Stimulated activated CD4-positive, alpha-beta T cell treated with anti-CD3 and anti-CD28 coated beads, Interleukin-2, amount 100 ng/mL, for 24 hours (primary cell): Measurements from ENCODE around the gene IQCM.
"Not testable (repeated sequence)": the region's sequence is repeated elsewhere in the genome, so short reads cannot be mapped to it uniquely, and the experiment has no call there.

Experiments
- DNase-seq, 2 donors: peaks; one replicate each; pipeline ENCODE4 v3.0.0-alpha.2; 2020

IQCM gene

DNA sequence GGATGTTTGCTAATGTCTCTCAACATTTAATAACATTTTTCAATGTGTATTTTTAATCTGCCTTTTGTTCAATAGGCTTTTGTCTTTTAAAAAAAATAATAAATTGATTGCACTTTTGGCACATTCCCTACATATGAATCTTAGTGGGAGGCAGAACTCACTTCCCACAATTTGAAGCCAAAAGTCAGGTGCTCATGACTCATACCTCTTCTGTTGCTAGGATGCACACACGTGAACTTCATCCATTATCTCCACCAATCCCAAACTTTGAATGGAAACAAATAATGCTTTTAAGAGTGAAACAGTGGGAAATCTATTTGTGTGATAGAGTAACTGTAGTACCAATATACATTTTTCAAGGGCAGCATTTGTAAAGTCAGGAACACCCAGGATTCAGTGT, 260.5 kb downstream of the IQCM start:
- no peak for DNase-seq

- DNase-seq = no peak
Observed at GRCh38 chr4:149553959-149554520, 261.6 kb downstream of the IQCM start.

GRCh38 chr4:149552601-149553000, 263.0 kb downstream of the IQCM start:
- DNase-seq = no peak

DNA sequence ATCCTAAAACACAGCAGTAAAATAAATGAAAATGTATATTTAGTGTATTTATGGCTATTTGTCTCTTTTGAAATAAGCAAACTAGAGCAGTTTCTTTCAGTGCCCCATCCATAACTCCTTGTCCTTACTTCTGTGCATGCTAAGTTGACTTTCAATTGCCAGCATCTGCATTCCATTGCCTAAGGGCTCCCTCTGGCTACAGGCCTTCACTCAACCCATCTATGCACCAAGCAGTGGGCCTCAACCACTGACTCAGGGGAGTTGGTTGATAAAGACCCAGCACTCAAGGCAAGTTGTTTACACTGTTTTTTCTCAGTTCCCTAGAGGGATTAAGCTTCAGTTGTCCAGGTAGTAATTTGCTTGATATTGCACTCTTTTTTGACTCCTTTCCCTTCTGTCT, 265.7 kb downstream of the IQCM start:
- DNase-seq = no peak

GRCh38 chr4:149534779-149535178, 280.9 kb downstream of the IQCM start:
- no peak for DNase-seq

DNA sequence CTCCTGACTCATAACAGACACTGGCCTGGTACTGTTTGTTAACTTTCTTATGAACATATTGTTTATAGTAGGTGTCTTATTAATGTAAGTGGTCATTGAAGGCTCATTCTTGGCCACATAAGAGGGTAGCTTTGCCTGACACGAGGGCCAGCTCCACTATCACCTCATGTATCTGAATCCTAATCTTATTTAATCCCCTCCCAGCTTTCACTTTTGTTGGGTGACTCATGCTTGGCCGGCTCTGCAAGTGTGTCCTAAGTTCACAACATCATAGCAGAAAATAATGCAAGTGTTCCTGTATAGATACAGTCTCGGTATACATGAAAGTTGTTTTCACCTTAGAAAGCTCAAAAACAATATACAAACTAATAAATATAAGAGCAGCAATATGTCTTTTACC, 283.8 kb downstream of the IQCM start:
- DNase-seq = no peak

- DNase-seq = no peak
Observed at GRCh38 chr4:149523039-149523438, 292.6 kb downstream of the IQCM start.

DNA sequence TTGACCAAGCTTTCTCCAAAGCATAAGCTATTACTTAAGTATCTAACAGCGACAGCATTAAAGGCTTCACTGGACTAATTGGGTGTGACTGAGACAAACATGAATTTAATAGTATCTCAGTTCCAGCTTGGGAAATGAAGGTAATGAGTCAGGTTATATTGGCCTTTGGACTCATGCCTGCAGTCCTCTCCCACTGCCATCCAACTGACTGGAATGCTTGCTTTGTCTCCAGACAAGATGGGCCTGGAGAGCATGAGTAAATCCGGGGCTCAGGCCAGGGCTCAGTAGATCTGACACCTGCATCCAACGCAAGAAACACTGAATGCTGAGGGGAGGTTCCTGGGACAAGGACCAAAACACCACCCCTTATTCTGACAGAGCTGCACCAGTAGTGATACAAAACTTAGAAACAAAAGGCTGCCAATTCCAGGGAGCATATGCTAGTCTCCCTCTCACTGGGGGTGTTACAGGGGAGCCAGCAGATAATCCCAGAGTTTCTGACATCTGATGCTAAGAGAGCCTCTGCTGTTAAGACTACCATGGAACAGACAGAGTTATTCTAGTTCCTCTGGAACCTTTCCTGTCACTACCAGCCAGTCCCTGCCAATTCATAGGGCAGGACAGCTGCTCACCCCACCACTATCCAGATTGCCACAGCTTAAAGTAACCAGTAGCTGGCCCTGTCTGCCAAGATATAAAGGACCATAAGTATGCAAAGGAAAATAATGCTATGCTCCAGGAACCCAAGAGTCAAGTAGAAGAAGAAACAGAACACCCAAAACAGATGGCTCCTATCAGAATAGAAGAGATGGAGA, 293.8 kb downstream of the IQCM start:
- no peak for DNase-seq

GRCh38 chr4:149518471-149518870, 297.2 kb downstream of the IQCM start:
- no peak for DNase-seq

DNA sequence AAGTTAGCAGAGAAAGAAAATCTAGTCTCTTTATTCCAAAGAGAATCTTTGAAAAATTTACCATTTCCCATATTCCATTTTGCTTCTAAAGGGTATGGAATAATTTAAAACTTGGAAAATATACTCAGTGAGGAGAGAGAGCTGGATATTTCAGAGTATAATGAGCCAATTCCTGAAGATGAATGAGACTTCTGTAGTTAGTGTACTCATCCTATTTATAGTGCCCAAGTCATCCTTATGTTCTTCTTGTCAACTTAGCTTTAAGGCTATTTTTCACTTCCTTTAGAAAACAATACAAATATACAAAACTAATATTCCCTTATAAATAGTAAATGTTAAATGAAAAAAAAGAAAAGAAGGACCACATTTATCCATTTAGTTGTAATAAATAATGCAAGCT, 302.6 kb downstream of the IQCM start:
- no peak for DNase-seq

DNA sequence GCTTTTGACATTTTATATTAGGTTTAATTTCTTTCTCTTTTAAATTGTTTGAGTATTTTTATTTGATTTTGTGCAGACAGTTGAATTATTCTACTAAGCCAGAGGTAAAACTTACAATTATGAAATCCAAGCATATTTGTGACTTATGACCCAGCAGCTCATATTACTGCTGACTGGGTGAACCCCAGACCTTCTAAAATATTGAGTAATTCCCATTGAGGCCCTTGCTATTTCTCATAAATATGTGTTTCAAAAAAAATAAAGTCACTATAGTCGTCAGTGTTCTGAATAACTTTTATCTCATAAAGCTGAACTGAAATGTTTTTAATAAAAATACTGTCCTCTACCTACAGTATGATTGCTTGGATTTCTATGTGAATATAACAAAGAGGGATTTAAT, 303.1 kb downstream of the IQCM start:
- no peak for DNase-seq

- DNase-seq = no peak
Observed at GRCh38 chr4:149511558-149512298, 303.9 kb downstream of the IQCM start.

DNA sequence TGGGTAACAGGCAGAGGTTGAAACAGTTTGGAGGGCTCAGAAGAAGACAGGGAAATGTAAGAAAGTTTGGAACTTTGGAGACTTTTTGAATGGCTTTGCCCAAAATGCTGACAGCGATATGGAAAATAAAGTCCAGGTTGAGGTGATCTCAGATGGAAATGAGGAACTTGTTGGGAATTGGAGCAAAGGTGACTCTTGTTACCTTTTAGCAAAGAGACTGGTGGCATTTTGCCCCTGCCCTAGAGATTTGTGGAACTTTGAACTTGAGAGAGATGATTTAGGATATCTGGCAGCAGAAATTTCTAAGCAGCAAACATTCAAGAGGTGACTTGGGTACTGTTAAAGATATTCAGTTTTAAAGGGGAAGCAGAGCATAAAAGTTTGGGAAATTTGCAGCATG, 308.3 kb downstream of the IQCM start:
- not testable (repeated sequence) for DNase-seq

DNA sequence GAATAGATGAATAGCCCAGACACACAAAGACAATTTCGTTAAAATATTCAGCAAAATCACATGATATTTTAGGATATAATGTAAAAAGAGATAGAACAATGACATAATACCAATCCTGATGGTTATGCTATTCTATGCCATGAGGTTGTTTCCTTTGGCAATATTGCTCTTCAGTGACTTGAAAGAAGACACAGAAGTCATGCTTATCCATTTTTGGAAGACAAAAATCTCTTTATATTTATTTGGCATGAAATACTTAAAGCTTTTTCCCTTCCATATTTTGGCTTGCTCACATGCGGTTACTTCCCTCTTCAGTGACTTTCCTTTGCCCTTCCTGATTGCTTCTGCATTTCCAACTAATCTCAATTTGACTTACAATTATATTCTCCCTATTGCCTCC, 314.8 kb downstream of the IQCM start:
- no peak for DNase-seq

- no peak for DNase-seq
Observed at GRCh38 chr4:149499726-149500125, 315.9 kb downstream of the IQCM start.

DNA sequence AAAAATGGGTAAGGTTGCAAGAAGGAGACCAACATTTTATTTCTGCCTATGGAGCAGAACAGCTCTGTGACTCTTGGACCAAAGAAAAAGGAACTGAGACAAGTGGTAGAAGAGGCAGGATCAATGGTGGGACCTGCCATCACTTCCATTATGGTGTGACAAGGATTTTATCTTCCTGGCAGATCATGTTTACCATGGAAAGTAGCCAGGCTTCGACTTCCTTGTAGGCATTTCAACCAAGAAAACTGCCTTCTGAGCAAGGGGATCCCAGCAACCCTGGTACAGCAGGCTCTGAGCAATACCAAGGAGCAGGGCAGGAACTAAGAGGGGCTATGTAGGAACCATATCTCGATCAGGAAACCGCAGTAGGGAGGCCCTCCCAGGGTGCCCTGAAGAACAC, 317.4 kb downstream of the IQCM start:
- no peak for DNase-seq

DNA sequence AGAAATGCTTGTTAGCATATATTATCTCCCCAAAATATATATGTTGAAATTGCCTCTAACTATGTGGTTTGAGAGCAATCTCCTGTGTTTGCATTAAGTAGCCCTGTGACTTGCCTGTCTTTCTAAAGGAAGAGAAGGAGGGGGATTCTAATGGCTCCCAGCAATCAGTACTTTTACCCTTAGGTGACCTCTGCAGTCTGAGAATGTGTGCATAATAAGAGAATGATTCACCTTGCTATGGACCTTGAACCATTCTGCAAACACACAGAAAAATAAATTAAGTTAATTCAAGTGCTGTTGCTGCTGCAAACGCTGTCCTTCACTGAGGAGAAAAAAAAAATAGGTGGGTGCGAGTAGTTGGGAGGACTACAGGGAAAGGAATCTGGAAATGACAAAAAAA, 322.2 kb downstream of the IQCM start:
- DNase-seq = no peak

DNA sequence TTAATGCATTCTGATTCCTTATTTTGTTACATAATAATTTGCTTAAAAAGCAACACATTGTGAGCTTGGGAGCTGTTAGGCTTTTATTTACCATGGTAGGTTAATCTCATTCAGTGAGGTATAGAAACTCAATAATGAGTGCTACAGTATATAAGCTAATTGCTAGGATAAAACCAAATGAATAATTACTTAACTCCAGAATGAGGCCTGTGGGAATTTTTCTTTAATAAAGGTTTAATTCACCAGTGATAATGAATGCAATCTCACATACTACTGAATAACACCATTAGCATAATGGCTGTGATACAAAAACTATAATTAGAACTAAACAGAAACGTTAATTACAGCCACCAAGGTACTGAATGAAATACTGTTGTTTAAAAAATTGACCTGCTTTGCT, 326.3 kb downstream of the IQCM start:
- no peak for DNase-seq

GRCh38 chr4:149486861-149487260, 328.8 kb downstream of the IQCM start:
- no peak for DNase-seq

DNA sequence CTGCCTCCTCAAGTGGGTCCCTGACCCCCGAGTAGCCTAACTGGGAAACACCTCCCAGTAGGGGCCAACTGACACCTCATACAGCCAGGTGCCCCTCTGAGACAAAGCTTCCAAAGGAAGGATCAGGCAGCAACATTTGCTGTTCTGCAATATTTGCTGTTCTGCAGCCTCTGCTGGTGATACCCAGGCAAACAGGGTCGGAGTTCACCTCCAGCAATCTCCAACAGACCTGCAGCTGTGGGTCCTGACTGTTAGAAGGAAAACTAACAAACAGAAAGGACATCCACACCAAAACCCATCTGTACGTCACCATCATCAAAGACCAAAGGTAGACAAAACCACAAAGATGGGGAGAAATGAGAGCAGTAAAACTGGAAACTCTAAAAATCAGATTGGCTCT, 347.0 kb downstream of the IQCM start:
- DNase-seq = not testable (repeated sequence)

- no peak for DNase-seq
Observed at GRCh38 chr4:149466446-149466845, 349.2 kb downstream of the IQCM start.

- DNase-seq = no peak
Observed at GRCh38 chr4:149465955-149466354, 349.7 kb downstream of the IQCM start.

DNA sequence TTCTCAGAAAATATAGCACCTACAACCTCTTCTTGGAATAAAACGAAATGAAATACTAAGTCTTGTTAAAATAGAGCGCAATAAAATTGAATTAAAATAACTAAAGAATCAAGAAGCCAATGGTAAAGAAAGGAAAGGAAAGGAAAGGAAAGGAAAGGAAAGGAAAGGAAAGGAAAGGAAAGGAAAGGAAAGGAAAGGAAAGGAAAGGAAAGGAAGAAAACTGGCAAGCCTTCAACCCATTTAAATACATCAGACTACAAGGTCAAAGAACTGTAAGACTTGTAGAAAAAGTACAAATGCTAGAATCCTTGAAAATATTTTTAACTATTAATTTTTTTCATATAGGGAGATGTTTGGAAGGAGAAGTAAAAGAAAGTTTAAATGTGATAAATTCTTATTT, 372.1 kb downstream of the IQCM start:
- DNase-seq = no peak

GRCh38 chr4:149441338-149441737, 374.3 kb downstream of the IQCM start:
- no peak for DNase-seq
